Stromal cell of bone marrow (primary cell): ENCODE data around the gene PNRC2.
"Not testable (repeated sequence)": the region's sequence is repeated elsewhere in the genome, so short reads cannot be mapped to it uniquely, and the experiment has no call there.

ENCODE experiments used
- DNase-seq: peaks from one replicate; pipeline ENCODE4 v3.0.0-alpha.2; 2012; ENCODE audit warnings: low read depth

Gene PNRC2

GRCh38 chr1:23953020-23953419 lies 6.6 kb upstream of the PNRC2 start:
- no peak for DNase-seq

- DNase-seq: no peak
Measured at GRCh38 chr1:23957096-23957495, 2.5 kb upstream of the PNRC2 start.

GRCh38 chr1:23958040-23958809 lies 1.4 kb upstream of the PNRC2 start:
- not testable (repeated sequence) for DNase-seq

- peak; percentile 83 for DNase-seq
Measured at GRCh38 chr1:23958810-23959460, 693 bp upstream of the PNRC2 start.

DNA sequence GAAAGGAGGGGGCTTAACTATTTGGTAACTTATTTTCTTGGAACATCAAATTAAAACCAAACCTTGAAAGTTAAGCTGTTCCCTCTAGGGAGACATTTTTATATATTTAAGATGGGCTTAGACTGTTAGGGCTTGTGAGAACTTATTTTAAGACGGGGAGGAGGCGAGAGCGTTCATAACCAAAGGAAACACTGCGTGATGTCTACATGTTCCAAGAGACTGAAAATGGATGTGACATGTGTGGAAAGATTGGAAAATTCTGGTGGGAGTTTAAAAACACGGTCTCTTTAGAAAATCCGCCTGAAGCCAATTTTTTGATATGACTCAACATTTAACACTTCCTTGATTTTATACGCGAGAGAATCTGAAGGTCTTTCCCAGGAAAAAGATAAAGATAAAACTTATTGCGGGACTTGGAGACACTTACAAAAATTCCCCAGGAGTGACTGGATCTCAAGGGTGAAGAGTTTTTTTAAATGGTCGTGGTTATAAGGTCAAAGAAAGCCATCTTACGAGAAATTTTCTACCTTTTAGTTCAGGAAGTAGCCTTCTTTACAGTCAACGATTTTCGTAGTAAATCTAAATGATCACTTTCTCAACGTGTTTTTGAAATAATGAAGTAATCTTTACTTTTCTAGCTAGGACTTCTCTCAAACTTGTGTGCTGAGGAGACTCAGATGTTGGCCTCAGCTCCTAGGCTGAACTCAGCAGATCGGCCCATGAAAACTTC lies 828 bp downstream of the PNRC2 start:
- DNase-seq: peak; percentile 26

DNA sequence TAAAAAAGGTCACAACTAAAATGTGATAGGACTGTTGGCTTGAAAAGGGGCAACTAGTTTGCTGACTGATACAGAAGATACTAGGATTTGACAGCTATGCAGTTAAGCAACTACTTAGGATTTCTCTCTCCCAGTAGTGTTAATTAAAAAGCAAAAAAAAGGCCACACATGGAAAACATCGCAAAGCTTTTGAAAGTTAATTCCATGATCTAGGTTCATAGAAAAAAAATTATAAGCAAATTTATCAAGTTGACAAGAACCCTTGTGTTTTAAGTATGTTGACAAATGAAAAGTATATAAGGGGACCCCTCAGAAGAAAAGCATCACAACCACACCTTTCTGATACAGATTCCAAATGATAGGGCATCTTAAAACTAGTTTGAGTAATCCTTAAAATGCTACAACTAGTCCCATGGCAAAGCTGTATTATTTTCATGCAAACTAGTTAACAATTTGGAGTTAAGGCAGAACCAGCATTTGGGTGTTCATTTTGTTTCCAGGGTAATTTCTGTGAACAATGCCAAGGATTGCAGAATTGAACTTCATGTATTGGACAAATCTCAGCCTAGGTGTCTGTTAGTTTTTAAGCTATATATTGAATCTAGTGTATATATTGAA lies 4.1 kb downstream of the PNRC2 start:
- DNase-seq: no peak

DNA sequence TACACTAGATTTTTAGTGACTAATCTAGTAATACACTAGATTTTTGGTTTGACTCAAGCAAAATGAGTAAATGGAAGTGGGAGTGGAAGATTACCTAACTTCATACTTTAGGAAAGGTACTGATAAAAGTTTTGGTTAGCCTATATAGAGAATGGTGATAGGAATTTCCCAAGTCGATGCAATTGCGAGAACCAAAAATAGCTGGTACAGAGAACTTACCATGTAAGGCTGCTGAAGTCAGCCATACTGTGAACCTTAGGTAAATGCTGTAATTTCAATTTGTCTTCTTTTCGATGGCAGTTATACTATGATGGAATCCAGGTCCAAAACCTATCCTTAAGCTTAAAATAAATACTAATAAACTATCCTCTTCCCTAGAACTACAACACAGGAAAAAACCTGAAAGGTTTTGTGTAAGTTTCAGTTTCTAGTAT lies 4.6 kb downstream of the PNRC2 start:
- no peak for DNase-seq

- DNase-seq: no peak
Measured at GRCh38 chr1:23964790-23965740, 5.4 kb downstream of the PNRC2 start.

- DNase-seq: no peak
Measured at GRCh38 chr1:23966973-23967493, 7.4 kb downstream of the PNRC2 start.

DNA sequence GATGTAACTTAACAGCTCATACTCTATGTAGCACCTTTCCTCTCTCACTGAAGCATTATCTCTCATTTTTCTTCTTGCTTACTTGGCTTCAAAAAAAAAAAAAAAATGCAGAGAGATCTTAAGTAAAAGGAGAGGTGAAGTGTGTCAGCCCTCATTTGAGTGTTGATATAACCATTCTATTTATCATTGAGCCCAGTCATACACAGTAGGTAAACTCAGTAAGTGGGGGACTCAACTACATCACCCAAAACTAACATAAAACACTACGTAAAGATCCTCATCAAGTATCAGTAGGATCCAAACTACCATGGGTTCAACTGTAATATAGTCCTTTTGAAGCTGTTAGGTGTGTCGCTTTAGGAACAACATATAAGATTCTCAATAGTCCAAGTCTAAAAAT lies 8.2 kb downstream of the PNRC2 start:
- DNase-seq: no peak

- DNase-seq: no peak
Measured at GRCh38 chr1:23977187-23977853, 17.7 kb downstream of the PNRC2 start.

DNA sequence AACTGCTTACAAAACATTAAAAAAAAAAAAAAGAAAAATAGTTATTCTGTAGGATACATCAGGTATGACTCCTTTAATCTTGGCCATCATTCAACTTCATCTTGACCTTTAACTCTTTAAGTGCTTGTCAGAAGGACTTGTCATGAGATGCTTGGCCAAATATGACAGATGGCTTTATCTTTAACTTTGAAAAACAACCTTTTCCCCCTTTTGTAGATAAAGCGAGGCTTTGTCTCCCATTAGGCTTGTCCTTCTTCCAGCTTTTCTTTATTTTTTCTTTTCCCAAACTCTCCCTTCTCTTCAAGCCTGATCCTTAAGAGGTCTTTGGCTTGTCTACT lies 18.2 kb downstream of the PNRC2 start:
- no peak for DNase-seq

GRCh38 chr1:23978805-23979204 lies 19.2 kb downstream of the PNRC2 start:
- DNase-seq: no peak

GRCh38 chr1:23979387-23979880 lies 19.8 kb downstream of the PNRC2 start:
- no peak for DNase-seq

- peak; percentile 97 for DNase-seq
Measured at GRCh38 chr1:23979881-23980727, 20.5 kb downstream of the PNRC2 start, which contains the start of gene SRSF10. Gene SRSF10, minus strand, starts transcription at chr1:23980327. Its CDS starts 72 bp downstream, at chr1:23980255.

GRCh38 chr1:23980728-23981070 lies 21.1 kb downstream of the PNRC2 start:
- DNase-seq: peak; percentile 22

- DNase-seq: no peak
Measured at GRCh38 chr1:23984417-23985186, 25.0 kb downstream of the PNRC2 start.

DNA sequence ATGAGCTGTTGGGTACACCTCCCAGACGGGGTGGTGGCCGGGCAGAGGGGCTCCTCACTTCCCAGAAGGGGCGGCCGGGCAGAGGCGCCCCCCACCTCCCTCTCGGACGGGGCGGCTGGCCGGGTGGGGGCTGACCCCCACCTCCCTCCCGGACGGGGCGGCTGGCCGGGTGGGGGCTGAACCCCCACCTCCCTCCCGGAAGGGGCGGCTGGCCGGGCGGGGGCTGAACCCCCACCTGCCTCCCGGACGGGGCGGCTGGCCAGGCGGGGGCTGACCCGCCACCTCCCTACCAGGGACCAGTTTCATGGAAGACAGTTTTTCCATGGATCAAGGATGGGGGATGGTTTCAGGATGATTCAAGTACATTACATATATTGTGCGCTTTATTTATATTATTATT lies 27.4 kb downstream of the PNRC2 start:
- DNase-seq: not testable (repeated sequence)

DNA sequence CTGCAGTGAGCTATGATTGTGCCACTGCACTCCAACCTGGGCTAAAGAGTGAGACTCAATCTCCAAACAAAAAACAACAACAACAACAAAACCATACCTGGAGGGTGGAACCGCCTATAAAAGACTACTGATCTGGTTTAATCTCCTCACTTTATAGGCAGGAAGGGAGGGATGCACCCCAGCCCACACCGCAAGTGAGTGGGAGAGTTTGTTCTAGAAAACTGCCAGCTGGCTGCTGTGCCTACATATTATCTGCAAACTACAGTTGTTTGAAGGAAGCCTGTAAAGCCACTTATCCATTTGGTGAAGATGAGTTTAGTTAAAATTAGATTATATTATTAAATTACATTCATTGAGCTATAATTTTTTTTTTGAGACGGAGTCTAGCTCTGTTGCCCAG lies 29.6 kb downstream of the PNRC2 start:
- DNase-seq: no peak
